ENCODE results near the gene RXRA. TPM values are rescaled to one million over a fixed set of nuclear protein-coding genes. Genes with fewer than 3 reads are reported as not detected.

RXRA gene
- total RNA-seq, 1 donor from 2014 or later, result 33.4 TPM

DNA sequence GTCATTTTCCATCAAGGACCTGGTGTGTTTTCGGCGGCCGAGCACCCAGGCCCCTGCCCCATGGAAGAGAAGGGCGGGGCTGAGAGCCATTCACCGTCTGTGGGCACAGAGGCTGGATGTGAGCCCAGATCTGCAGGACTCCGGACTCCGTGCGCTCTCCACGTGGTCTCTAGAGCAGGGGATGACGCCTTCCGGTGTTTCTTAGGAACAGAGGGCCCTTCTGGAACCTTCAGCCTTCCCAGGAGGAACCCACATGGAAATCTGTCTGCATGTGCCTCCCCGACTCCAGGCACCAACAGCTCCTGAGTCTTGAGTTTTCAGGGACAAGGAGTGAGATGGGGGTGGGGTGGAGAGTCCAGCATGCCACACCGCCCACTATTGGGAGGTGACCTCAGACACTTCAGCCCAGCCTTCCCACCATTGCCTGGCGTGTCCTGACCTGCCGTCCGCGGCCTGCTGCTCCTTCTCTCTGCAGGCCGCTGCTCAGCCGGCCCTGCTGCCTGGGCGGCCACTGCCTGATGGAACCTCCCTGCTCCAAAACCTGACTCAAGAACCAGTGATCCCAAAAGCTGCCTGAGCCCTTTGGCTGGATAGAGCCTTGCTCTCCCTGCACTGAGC is 2.4 kb upstream of the RXRA start:
- H3K36me3 Mint-ChIP-seq (ENCODE audit: low read depth, unreplicated experiment), result peaks cover 1% of the 10 kb centered on the region

DNA sequence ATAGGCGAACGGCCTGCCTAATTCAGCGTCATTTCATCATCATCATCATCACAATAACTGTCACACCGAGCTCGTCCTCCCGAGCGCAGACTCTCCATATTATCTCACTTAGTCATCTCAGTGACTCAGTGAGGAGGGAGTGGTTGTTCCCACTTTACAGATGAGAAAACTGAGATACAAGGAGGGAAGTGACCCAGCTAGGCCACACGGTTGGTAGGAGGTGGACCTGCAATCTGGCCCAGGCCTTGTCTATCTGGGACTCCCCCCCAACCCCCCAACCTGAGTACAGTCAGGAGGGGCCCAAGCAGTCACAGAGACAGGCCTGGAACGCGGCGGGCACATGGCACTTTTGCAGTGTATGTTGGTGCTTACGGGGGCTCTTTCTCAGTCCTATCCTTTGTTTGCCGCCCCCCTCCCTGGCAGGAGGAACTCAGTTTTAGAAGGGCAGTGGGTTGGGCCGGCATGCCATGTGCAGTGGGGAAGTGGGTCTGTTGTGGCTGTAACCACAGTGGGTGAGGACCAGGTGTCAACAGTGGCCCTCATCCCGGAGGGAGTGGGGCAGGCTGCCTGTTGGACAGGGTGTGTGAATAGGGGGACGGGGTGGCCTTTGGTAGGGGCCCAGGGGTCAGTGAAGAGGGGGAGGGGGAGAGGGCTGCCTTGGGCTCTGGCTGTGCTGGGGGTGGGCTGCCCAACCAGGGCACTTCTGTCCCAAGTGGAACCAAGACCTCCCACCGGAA is 1.7 kb upstream of the RXRA start:
- H3K27ac ChIP-seq (ENCODE audit: low read depth, low read length), result no peak overlapping the region
- no peak for FAIRE-seq
- peaks cover 26% of the 10 kb centered on the region for H4K20me1 ChIP-seq (ENCODE audit: insufficient read depth, low read length)
- H3K36me3 ChIP-seq (ENCODE audit: insufficient read depth, low read length), result no peaks in the 10 kb centered on the region
- peaks cover 38% of the 10 kb centered on the region for H3K4me1 Mint-ChIP-seq (ENCODE audit: low read depth, unreplicated experiment)
- TF ChIP-seq, protein P1, sequence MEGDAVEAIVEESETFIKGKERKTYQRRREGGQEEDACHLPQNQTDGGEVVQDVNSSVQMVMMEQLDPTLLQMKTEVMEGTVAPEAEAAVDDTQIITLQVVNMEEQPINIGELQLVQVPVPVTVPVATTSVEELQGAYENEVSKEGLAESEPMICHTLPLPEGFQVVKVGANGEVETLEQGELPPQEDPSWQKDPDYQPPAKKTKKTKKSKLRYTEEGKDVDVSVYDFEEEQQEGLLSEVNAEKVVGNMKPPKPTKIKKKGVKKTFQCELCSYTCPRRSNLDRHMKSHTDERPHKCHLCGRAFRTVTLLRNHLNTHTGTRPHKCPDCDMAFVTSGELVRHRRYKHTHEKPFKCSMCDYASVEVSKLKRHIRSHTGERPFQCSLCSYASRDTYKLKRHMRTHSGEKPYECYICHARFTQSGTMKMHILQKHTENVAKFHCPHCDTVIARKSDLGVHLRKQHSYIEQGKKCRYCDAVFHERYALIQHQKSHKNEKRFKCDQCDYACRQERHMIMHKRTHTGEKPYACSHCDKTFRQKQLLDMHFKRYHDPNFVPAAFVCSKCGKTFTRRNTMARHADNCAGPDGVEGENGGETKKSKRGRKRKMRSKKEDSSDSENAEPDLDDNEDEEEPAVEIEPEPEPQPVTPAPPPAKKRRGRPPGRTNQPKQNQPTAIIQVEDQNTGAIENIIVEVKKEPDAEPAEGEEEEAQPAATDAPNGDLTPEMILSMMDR (IDR thresholded peaks at IDR 0.05; ENCODE audit: insufficient read depth, low read depth, low read length), result no peak
- no peak for TF ChIP-seq EZH2 (IDR thresholded peaks at IDR 0.05; ENCODE audit: insufficient read depth, low read length)
- H3K27me3 ChIP-seq (ENCODE audit: insufficient read depth, low read length), result no peaks in the 10 kb centered on the region
- DNase-seq (ENCODE audit: low read depth), result peak; percentile 35
- H3K4me3 Mint-ChIP-seq (ENCODE audit: unreplicated experiment), result peak overlapping the region; percentile 69
- no peaks in the 10 kb centered on the region for H3K9me3 Mint-ChIP-seq (ENCODE audit: unreplicated experiment)
- no peaks in the 10 kb centered on the region for H3K9me3 ChIP-seq (ENCODE audit: insufficient read depth, low read depth, low read length)
- H3K4me3 ChIP-seq (ENCODE audit: insufficient read depth, low read depth, low read length), result peak overlapping the region; percentile 73
- H3K79me2 ChIP-seq (ENCODE audit: insufficient read depth, low read length), result peaks cover 28% of the 10 kb centered on the region
- peaks cover 1% of the 10 kb centered on the region for H3K36me3 Mint-ChIP-seq (ENCODE audit: low read depth, unreplicated experiment)
- H3K4me1 ChIP-seq (ENCODE audit: insufficient read depth, low read length), result peaks cover 46% of the 10 kb centered on the region
- H3K27ac Mint-ChIP-seq (ENCODE audit: unreplicated experiment), result peak overlapping the region; percentile 90
- H3K9ac ChIP-seq (ENCODE audit: low read length), result peak overlapping the region; percentile 93
- peak overlapping the region; percentile 100 for H3K4me2 ChIP-seq (ENCODE audit: low read length)
- H2AFZ ChIP-seq (ENCODE audit: low read depth, low read length), result peak overlapping the region; percentile 90
- H3K27me3 Mint-ChIP-seq (ENCODE audit: low read depth, unreplicated experiment), result no peaks in the 10 kb centered on the region

More for the DNA sequence above, 2.4 kb upstream of the RXRA start:
- Mint-ChIP-seq H3K4me1 (ENCODE audit: low read depth, unreplicated experiment) (peaks cover 38% of the 10 kb centered on the region), H3K4me3 (ENCODE audit: unreplicated experiment) (peak overlapping the region; percentile 69), H3K27me3 (ENCODE audit: low read depth, unreplicated experiment) (no peaks in the 10 kb centered on the region), H3K27ac (ENCODE audit: unreplicated experiment) (peak overlapping the region; percentile 90), H3K9me3 (ENCODE audit: unreplicated experiment) (no peaks in the 10 kb centered on the region)
- H3K4me1 ChIP-seq (ENCODE audit: insufficient read depth, low read length), result peaks cover 40% of the 10 kb centered on the region
- TF ChIP-seq EZH2 (IDR thresholded peaks at IDR 0.05; ENCODE audit: insufficient read depth, low read length), result no peak
- TF ChIP-seq, protein P1 (IDR thresholded peaks at IDR 0.05; ENCODE audit: insufficient read depth, low read depth, low read length), result no peak
- H3K27me3 ChIP-seq (ENCODE audit: insufficient read depth, low read length), result no peaks in the 10 kb centered on the region
- DNase-seq (ENCODE audit: low read depth), result peak; percentile 65
- no peaks in the 10 kb centered on the region for H3K9me3 ChIP-seq (ENCODE audit: insufficient read depth, low read depth, low read length)
- H3K79me2 ChIP-seq (ENCODE audit: insufficient read depth, low read length), result peaks cover 21% of the 10 kb centered on the region
- H3K4me3 ChIP-seq (ENCODE audit: insufficient read depth, low read depth, low read length), result no peak overlapping the region
- H3K4me2 ChIP-seq (ENCODE audit: low read length), result peak overlapping the region; percentile 100
- no peak overlapping the region for H2AFZ ChIP-seq (ENCODE audit: low read depth, low read length)
- H3K9ac ChIP-seq (ENCODE audit: low read length), result no peak overlapping the region
- H4K20me1 ChIP-seq (ENCODE audit: insufficient read depth, low read length), result peaks cover 19% of the 10 kb centered on the region
- no peak overlapping the region for H3K27ac ChIP-seq (ENCODE audit: low read depth, low read length)
- H3K36me3 ChIP-seq (ENCODE audit: insufficient read depth, low read length), result no peaks in the 10 kb centered on the region
- no peak for FAIRE-seq

Data from astrocyte (in vitro differentiated cells and primary cell).